ENCODE data around the gene RTP3. TPM values are rescaled to one million over a fixed set of nuclear protein-coding genes. Genes with fewer than 3 reads are reported as not detected.

RTP3 gene
- total RNA-seq, 2 experiments from 2014 or later, result not detected

DNA sequence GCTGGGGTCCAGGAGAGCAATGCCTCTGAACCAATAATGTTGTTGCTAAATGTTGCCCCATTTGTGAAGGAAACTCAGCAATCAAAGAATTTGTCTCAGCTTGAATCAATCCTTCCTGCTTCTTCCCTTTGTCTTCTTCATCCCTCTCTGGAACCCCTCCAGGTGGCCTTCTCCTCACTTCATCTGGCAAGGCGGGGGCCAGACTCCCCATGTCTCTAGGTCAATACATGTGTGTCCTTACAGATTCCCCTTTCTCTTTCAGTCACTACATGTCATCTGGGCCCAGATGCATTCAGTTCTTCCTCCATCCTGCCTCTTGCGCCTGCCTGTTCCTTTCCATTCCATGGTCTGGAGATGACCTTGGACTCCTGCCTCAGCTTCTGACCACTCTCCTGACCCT lies 25.0 kb upstream of the RTP3 start:
- Mint-ChIP-seq H3K36me3 (peaks cover 4% of the 10 kb centered on the region), H3K27ac (no peak overlapping the region), H3K4me3 (no peak overlapping the region), H3K9me3 (peaks cover 14% of the 10 kb centered on the region), H3K27me3 (peaks cover 17% of the 10 kb centered on the region), H3K4me1 (ENCODE audit: low read depth) (no peaks in the 10 kb centered on the region)
- ChIA-PET CTCF (interaction anchor here (2.9 kb wide), 1 partner anchor 16 kb away, joined by 14 read pairs; no protein-coding TSS in a partner anchor), POLR2A (no interaction called here)
- no peak for DNase-seq
- intact Hi-C loops (cut with micrococcal nuclease), result no loop called here

DNA sequence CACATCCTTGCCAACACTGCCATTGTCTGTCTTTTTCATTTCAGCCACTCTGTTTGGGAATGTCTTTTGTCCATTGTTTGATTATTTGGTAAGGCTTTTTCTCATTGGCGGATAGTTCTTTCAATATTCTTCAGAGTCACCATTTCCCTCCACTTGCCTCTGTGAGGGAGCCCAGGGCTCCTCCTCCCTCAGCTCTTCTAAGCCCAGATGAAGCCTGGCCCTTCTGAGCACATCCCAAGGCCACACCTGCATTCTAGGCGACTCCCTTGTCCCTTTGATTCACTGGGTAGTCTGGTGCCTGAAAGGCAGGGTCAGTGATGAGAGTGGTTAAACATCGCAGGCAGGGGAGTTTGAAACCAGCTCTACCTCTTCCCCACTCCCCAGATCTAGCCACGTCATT lies 20.6 kb upstream of the RTP3 start:
- Mint-ChIP-seq H3K36me3 (peaks cover 4% of the 10 kb centered on the region), H3K27ac (no peak overlapping the region)
- DNase-seq, result no peak

DNA sequence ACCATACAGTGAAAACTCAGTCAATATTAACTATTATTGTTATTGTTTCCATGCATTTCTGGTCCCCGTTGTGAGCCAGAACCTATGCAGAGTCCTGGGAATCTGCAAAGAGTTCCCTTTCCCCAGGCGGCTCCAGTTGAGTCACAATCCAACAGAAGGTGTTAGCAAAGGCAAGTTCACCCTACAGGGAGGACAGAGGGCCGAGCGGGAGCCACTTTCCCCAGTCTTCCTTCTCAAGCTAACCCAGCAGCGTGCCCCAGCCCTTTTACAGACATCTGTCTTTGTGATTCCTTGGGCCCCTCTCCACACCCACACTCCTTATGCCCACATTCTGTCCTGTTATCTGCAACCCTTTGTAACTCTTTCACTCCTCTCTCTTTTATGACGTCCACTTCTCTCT lies 20.0 kb upstream of the RTP3 start:
- CTCF ChIA-PET, result interaction anchor here (1.3 kb wide), 1 partner anchor 11 kb away, joined by 6 read pairs; no protein-coding TSS in a partner anchor

More for the DNA sequence above, 20.6 kb upstream of the RTP3 start:
- no peaks in the 10 kb centered on the region for H3K4me1 Mint-ChIP-seq (ENCODE audit: low read depth)
- CTCF ChIA-PET, result interaction anchor here (2.2 kb wide), 1 partner anchor 12 kb away, joined by 12 read pairs; no protein-coding TSS in a partner anchor
- no peak overlapping the region for H3K4me3 Mint-ChIP-seq
- peaks cover 14% of the 10 kb centered on the region for H3K9me3 Mint-ChIP-seq
- POLR2A ChIA-PET, result no interaction called here
- intact Hi-C loops (cut with micrococcal nuclease), result no loop called here
- peaks cover 25% of the 10 kb centered on the region for H3K27me3 Mint-ChIP-seq

DNA sequence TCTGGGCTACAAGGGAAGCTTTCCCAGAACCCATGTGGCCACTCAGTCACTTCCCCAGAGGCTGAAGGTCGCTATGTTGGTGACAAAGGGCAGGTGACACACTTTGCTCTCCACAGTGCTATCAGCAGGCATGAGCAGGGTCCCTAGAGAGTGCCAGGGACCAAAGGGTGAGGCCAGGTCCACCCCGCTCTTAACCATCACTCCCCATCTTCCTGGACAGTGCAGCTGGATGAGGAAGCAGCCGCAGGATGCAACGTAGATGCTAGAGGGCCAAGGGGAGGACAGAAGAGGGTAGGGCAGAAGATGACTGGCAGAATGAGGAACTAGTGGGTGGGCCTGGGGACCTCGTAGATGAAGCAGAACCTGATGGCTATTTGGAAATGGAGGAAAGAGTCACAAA lies 19.4 kb upstream of the RTP3 start:
- H3K27me3 Mint-ChIP-seq, result peaks cover 19% of the 10 kb centered on the region
- no peaks in the 10 kb centered on the region for H3K4me1 Mint-ChIP-seq (ENCODE audit: low read depth)
- no peak overlapping the region for H3K27ac Mint-ChIP-seq
- H3K9me3 Mint-ChIP-seq, result peaks cover 14% of the 10 kb centered on the region
- DNase-seq, result no peak
- intact Hi-C loops (cut with micrococcal nuclease), result no loop called here
- ChIA-PET CTCF (interaction anchor here (1.3 kb wide), 1 partner anchor 10 kb away, joined by 6 read pairs; no protein-coding TSS in a partner anchor), POLR2A (no interaction called here)
- no peak overlapping the region for H3K4me3 Mint-ChIP-seq
- H3K36me3 Mint-ChIP-seq, result peaks cover 4% of the 10 kb centered on the region

More for the DNA sequence above, 20.0 kb upstream of the RTP3 start:
- Mint-ChIP-seq H3K27ac (no peak overlapping the region), H3K9me3 (peaks cover 14% of the 10 kb centered on the region), H3K4me1 (ENCODE audit: low read depth) (no peaks in the 10 kb centered on the region), H3K36me3 (peaks cover 4% of the 10 kb centered on the region), H3K27me3 (peaks cover 24% of the 10 kb centered on the region), H3K4me3 (no peak overlapping the region)
- intact Hi-C loops (cut with micrococcal nuclease), result no loop called here
- POLR2A ChIA-PET, result no interaction called here
- DNase-seq, result no peak

DNA sequence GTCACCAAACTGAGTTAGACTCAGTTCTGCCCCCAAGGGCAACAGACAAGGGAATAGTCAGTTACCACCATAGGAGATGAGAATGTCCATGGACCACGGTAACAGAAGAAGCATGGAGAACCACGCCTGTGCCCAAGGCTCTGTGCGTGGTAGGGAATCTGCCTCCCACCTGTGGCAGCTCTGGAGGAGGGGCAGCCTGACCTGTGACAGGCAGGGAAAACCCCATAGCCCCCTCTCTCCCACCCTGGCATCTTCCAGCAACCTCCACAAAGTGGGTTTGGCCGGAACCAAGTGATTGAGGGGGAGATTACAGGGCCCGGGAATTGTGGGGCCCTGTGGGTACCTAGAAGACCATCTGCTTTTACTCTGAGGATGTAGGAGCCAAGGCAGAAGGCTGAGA lies 18.8 kb upstream of the RTP3 start:
- ChIA-PET CTCF (interaction anchor here (1.3 kb wide), 1 partner anchor 9 kb away, joined by 6 read pairs; no protein-coding TSS in a partner anchor), POLR2A (no interaction called here)
- Mint-ChIP-seq H3K36me3 (peaks cover 4% of the 10 kb centered on the region), H3K9me3 (peaks cover 14% of the 10 kb centered on the region), H3K4me1 (ENCODE audit: low read depth) (no peaks in the 10 kb centered on the region), H3K4me3 (no peak overlapping the region), H3K27me3 (peaks cover 17% of the 10 kb centered on the region), H3K27ac (no peak overlapping the region)
- no peak for DNase-seq
- intact Hi-C loops (cut with micrococcal nuclease), result no loop called here

GRCh38 chr3:46479696-46480095 lies 18.1 kb upstream of the RTP3 start:
- Mint-ChIP-seq H3K4me1 (ENCODE audit: low read depth) (no peaks in the 10 kb centered on the region), H3K27ac (no peak overlapping the region), H3K9me3 (peaks cover 8% of the 10 kb centered on the region), H3K36me3 (no peaks in the 10 kb centered on the region), H3K27me3 (peaks cover 15% of the 10 kb centered on the region), H3K4me3 (no peak overlapping the region)
- ChIA-PET POLR2A (no interaction called here), CTCF (interaction anchor here (1.0 to 1.2 kb wide), 2 partner anchors 9 to 21 kb away, joined by 3 to 6 read pairs; no protein-coding TSS in a partner anchor)
- intact Hi-C loops (cut with micrococcal nuclease), result no loop called here
- no peak for DNase-seq

- POLR2A ChIA-PET, result no interaction called here
- intact Hi-C loops (cut with micrococcal nuclease), result no loop called here
- no peak overlapping the region for H3K4me3 Mint-ChIP-seq
These were observed 17.1 kb upstream of the RTP3 start for GRCh38 chr3:46480491-46481195.

GRCh38 chr3:46481636-46482035 lies 16.1 kb upstream of the RTP3 start:
- no peak overlapping the region for H3K4me3 Mint-ChIP-seq
- H3K4me1 Mint-ChIP-seq (ENCODE audit: low read depth), result no peaks in the 10 kb centered on the region
- H3K27ac Mint-ChIP-seq, result no peak overlapping the region
- no peaks in the 10 kb centered on the region for H3K36me3 Mint-ChIP-seq
- ChIA-PET POLR2A (no interaction called here), CTCF (no interaction called here)
- peaks cover 15% of the 10 kb centered on the region for H3K27me3 Mint-ChIP-seq
- intact Hi-C loops (cut with micrococcal nuclease), result no loop called here
- no peak for DNase-seq
- no peaks in the 10 kb centered on the region for H3K9me3 Mint-ChIP-seq

More at GRCh38 chr3:46480491-46481195, 17.1 kb upstream of the RTP3 start:
- CTCF ChIA-PET, result interaction anchor here (0.6 to 1.2 kb wide), 3 partner anchors 8 to 555 kb away, joined by 3 to 6 read pairs (median 3); no protein-coding TSS in a partner anchor
- Mint-ChIP-seq H3K36me3 (no peaks in the 10 kb centered on the region), H3K9me3 (no peaks in the 10 kb centered on the region), H3K4me1 (ENCODE audit: low read depth) (no peaks in the 10 kb centered on the region), H3K27me3 (peaks cover 15% of the 10 kb centered on the region), H3K27ac (no peak overlapping the region)
- DNase-seq, result no peak

GRCh38 chr3:46482632-46483350 lies 15.0 kb upstream of the RTP3 start:
- POLR2A ChIA-PET, result no interaction called here

GRCh38 chr3:46483825-46484224 lies 14.0 kb upstream of the RTP3 start:
- POLR2A ChIA-PET, result no interaction called here
- intact Hi-C loops (cut with micrococcal nuclease), result no loop called here

More at GRCh38 chr3:46482632-46483350, 15.0 kb upstream of the RTP3 start:
- no peak overlapping the region for H3K27ac Mint-ChIP-seq
- H3K36me3 Mint-ChIP-seq, result no peaks in the 10 kb centered on the region
- CTCF ChIA-PET, result interaction anchor here (1.7 to 4.2 kb wide), 2 partner anchors 75 to 147 kb away, joined by 9 to 16 read pairs; no protein-coding TSS in a partner anchor
- no peak for DNase-seq
- H3K4me1 Mint-ChIP-seq (ENCODE audit: low read depth), result no peaks in the 10 kb centered on the region
- H3K9me3 Mint-ChIP-seq, result no peaks in the 10 kb centered on the region
- intact Hi-C loops (cut with micrococcal nuclease), result no loop called here
- H3K4me3 Mint-ChIP-seq, result no peak overlapping the region
- H3K27me3 Mint-ChIP-seq, result peaks cover 11% of the 10 kb centered on the region

DNA sequence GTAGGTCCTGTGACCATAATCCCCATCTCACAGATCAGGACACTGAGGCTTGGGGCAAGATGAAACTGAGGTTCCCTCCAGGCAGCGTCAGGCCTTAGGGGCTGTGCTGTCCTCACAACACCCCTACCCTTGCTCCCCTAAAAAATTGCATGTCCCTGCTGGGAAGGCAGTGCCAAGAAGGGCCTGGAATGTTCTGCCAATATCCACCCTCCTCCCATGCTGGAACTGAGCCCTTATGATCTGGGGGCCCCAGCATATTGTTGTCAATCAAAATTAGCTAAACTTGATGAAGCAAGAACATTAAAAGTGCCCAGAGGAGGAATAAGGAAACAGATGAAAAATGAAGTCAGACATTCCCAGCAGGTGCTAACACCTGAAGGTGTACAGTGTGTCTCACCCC lies 13.4 kb upstream of the RTP3 start:
- no peak overlapping the region for H3K4me3 Mint-ChIP-seq
- DNase-seq, result no peak
- H3K9me3 Mint-ChIP-seq, result no peaks in the 10 kb centered on the region
- ChIA-PET POLR2A (no interaction called here), CTCF (interaction anchor here (0.6 to 4.2 kb wide), 4 partner anchors 62 to 405 kb away, joined by 3 to 16 read pairs (median 6); no protein-coding TSS in a partner anchor)
- intact Hi-C loops (cut with micrococcal nuclease), result no loop called here
- H3K27me3 Mint-ChIP-seq, result no peaks in the 10 kb centered on the region
- H3K4me1 Mint-ChIP-seq (ENCODE audit: low read depth), result peaks cover 6% of the 10 kb centered on the region
- H3K27ac Mint-ChIP-seq, result no peak overlapping the region
- H3K36me3 Mint-ChIP-seq, result no peaks in the 10 kb centered on the region

More at GRCh38 chr3:46483825-46484224, 14.0 kb upstream of the RTP3 start:
- Mint-ChIP-seq H3K36me3 (no peaks in the 10 kb centered on the region), H3K4me3 (no peak overlapping the region), H3K4me1 (ENCODE audit: low read depth) (peaks cover 1% of the 10 kb centered on the region), H3K27ac (no peak overlapping the region), H3K27me3 (peaks cover 3% of the 10 kb centered on the region), H3K9me3 (no peaks in the 10 kb centered on the region)
- no peak for DNase-seq
- CTCF ChIA-PET, result interaction anchor here (0.6 to 4.2 kb wide), 4 partner anchors 63 to 405 kb away, joined by 3 to 16 read pairs (median 6); no protein-coding TSS in a partner anchor

Measured in activated CD4-positive, alpha-beta memory T cell treated with anti-CD3 and anti-CD28 coated beads for 36 hours (primary cell).